ENCODE measurements around the gene SLC22A23. TPM values are rescaled to one million over a fixed set of nuclear protein-coding genes. Genes with fewer than 3 reads are reported as not detected.

Gene SLC22A23
- total RNA-seq, 4 donors from 2014 or later = 6.2 to 10.8 (median 7.8) TPM

DNA sequence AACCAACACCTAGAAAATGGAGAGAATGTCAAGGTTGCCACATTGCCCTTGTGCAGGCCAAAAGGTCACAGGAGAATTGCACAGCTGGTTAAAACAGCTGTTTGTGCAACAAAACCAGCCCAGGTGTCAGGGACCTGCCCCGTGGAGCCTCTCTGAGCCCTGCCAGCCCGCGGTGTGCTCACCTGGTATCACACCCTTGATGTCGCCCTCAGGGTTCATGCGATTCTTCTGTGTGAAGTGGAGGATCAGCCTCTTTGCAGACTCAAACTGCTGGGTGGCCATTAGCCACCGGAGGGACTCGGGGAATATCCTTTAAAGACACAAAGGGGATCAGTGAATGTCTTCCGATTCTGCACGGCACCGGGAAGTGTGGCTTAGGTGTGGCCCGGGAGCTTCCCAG is 158.9 kb downstream of the SLC22A23 start:
- TF ChIP-seq EP300 (IDR thresholded peaks at IDR 0.05) (no peak), POLR2A (IDR thresholded peaks at IDR 0.05) (no peak), POLR2AphosphoS5 (IDR thresholded peaks at IDR 0.05) (no peak)
- TF ChIP-seq, protein P1, sequence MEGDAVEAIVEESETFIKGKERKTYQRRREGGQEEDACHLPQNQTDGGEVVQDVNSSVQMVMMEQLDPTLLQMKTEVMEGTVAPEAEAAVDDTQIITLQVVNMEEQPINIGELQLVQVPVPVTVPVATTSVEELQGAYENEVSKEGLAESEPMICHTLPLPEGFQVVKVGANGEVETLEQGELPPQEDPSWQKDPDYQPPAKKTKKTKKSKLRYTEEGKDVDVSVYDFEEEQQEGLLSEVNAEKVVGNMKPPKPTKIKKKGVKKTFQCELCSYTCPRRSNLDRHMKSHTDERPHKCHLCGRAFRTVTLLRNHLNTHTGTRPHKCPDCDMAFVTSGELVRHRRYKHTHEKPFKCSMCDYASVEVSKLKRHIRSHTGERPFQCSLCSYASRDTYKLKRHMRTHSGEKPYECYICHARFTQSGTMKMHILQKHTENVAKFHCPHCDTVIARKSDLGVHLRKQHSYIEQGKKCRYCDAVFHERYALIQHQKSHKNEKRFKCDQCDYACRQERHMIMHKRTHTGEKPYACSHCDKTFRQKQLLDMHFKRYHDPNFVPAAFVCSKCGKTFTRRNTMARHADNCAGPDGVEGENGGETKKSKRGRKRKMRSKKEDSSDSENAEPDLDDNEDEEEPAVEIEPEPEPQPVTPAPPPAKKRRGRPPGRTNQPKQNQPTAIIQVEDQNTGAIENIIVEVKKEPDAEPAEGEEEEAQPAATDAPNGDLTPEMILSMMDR (IDR thresholded peaks at IDR 0.05) = no peak
- ATAC-seq = no peak
- Histone ChIP-seq H3K36me3 (peaks cover 0 to 18% of the 10 kb centered on the region in 2 donors), H3K9me3 (no peaks in the 10 kb centered on the region), H3K4me3 (no peak overlapping the region), H3K27ac (no peak overlapping the region), H3K4me1 (no peaks in the 10 kb centered on the region), H3K27me3 (no peaks in the 10 kb centered on the region)
- 69 to 89% methylated on average over 2 to 4 of the region's 11 CpGs for WGBS, 2 donors (ENCODE audit: low coverage in 1 of 2)

DNA sequence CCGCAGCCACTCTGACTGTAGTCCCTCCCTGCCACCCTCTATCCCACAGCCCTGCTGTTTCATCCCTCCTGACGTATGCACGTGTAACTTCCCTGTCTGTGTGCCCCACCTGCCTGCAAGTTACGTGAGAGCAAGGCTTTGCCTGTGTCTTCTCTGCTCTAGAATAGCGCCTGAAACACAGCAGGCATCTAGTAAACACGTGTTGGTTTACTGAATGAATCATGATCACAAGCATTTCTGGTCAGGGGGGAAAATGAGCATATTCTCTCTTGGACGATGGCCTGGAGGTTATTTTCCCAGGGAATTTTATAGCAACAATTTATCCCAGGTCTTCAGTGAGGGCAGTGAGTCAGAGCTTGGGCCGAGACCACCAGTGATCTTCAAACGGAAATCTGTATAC is 159.8 kb downstream of the SLC22A23 start:
- no peaks in the 10 kb centered on the region for H3K27me3 ChIP-seq
- TF ChIP-seq POLR2AphosphoS5 (IDR thresholded peaks at IDR 0.05) (no peak), POLR2A (IDR thresholded peaks at IDR 0.05) (no peak), EP300 (IDR thresholded peaks at IDR 0.05) (no peak)
- TF ChIP-seq, protein P1 (IDR thresholded peaks at IDR 0.05) = no peak
- 81 to 82% methylated on average over 2 to 8 of the region's 9 CpGs for WGBS, 2 donors (ENCODE audit: low coverage in 1 of 2)

DNA sequence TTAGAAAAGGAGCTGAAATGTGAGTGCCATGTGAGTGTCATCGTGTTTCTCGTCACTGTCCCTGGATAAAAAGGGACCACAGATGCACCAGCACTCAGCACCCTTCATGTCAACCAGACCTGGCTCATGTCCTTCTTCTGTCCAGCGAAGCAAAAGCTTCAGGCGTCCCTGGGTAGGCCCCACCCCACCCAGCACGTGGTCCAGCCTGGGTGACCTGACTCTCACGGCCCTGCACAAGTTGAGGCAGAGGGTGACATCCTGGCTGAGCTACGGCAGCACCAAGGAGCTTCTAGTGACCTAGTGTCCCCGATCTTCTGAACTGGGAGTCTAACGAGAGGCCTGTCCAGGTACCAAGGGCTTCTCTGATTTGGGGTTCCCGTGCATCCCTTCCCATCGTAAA is 160.3 kb downstream of the SLC22A23 start:
- no peaks in the 10 kb centered on the region for H3K27me3 ChIP-seq
- H3K27ac ChIP-seq = no peak overlapping the region
- no peak overlapping the region for H3K4me3 ChIP-seq
- 92% methylated on average over 4 of the region's 11 CpGs; no CpG with 5 or more reads in 1 of the 2 donors for WGBS, 2 donors (ENCODE audit: low coverage in 1 of 2)
- H3K9me3 ChIP-seq = no peaks in the 10 kb centered on the region
- H3K36me3 ChIP-seq = peaks cover 0 to 30% of the 10 kb centered on the region in 2 donors
- no peak for ATAC-seq
- TF ChIP-seq POLR2AphosphoS5 (IDR thresholded peaks at IDR 0.05) (no peak), EP300 (IDR thresholded peaks at IDR 0.05) (no peak), POLR2A (IDR thresholded peaks at IDR 0.05) (no peak)
- TF ChIP-seq, protein P1 (IDR thresholded peaks at IDR 0.05) = no peak
- H3K4me1 ChIP-seq = no peaks in the 10 kb centered on the region

More for the DNA sequence above, 159.8 kb downstream of the SLC22A23 start:
- ATAC-seq = no peak
- no peaks in the 10 kb centered on the region for H3K4me1 ChIP-seq
- H3K36me3 ChIP-seq = peaks cover 0 to 27% of the 10 kb centered on the region in 2 donors
- H3K27ac ChIP-seq = no peak overlapping the region
- H3K9me3 ChIP-seq = no peaks in the 10 kb centered on the region
- H3K4me3 ChIP-seq = no peak overlapping the region

DNA sequence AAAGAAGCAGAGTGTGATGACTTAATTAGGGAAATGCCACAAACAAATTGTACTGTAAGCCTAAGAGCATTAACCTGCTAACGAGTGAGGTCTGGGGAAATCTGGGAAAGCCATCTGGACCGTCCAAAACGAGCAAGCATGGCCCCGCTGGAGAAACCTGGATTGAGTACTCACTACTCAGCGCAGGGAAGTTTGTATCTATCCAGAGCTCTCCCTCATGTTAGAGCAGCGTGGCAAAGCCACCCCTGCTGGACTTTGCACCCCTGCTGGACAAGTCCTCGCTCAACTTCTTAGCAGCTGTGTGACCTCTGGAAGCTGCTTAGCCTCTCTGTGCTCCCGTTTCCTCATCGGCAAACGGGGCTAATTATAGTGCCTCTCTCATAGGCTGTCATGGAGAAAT is 160.8 kb downstream of the SLC22A23 start:
- Histone ChIP-seq H3K36me3 (peaks cover 0 to 30% of the 10 kb centered on the region in 2 donors), H3K4me3 (no peak overlapping the region), H3K27me3 (no peaks in the 10 kb centered on the region), H3K4me1 (no peaks in the 10 kb centered on the region), H3K27ac (no peak overlapping the region), H3K9me3 (no peaks in the 10 kb centered on the region)
- ATAC-seq = no peak
- TF ChIP-seq EP300 (IDR thresholded peaks at IDR 0.05) (no peak), POLR2AphosphoS5 (IDR thresholded peaks at IDR 0.05) (no peak), POLR2A (IDR thresholded peaks at IDR 0.05) (no peak)
- TF ChIP-seq, protein P1 (IDR thresholded peaks at IDR 0.05) = no peak
- 84% methylated on average over 6 to 8 of the region's 10 CpGs for WGBS, 2 donors (ENCODE audit: low coverage in 1 of 2)

Measured in gastroesophageal sphincter (tissue), 4 donors.